ENCODE results near the gene SH3BP4. TPM values are rescaled to one million over a fixed set of nuclear protein-coding genes. Genes with fewer than 3 reads are reported as not detected.

Gene SH3BP4
- total RNA-seq, 1 experiment from 2014 or later: 93.8 TPM

DNA sequence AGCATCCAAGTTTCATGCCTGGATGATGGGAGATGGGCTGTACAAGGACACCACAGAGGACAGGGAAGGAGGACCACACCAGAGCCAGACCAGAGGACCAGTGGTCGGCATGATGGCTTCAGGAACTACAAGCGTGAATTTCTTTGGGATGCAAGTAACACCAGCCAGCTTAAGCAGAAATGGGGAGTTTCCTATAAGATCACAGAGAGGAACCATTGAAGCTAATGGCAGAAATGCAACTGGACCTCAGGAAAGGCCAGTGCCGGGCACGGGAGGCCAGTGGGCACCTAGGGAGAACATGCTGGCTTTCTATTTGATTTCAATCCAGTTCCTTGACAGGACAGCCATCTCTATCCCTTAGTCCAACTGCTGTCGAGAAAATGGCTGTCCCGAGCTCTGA is 145.4 kb downstream of the SH3BP4 start:
- H3K36me3 Mint-ChIP-seq (ENCODE audit: insufficient read depth in 1 of 3, low read depth in 3 of 3): no peaks in the 10 kb centered on the region
- no peak overlapping the region; a peak in 1 of 7 replicates for H3K27ac Mint-ChIP-seq
- H3K23ac ChIP-seq (ENCODE audit: insufficient read length, low read depth, low read length): no peak overlapping the region
- H3K18ac ChIP-seq (ENCODE audit: insufficient read length, low read depth, low read length): no peak overlapping the region
- no peaks in the 10 kb centered on the region for H3K27me3 ChIP-seq (ENCODE audit: insufficient read depth, low read length)
- H3K27me3 Mint-ChIP-seq (ENCODE audit: low read depth): peaks cover 6% of the 10 kb centered on the region
- H3K4me2 ChIP-seq (ENCODE audit: insufficient read depth, insufficient read length, low read length): no peak overlapping the region
- H3K9ac ChIP-seq (ENCODE audit: extremely low read depth, insufficient read length, low read length): no peak overlapping the region
- H3T11ph ChIP-seq (ENCODE audit: low read length): no peak overlapping the region
- no peak overlapping the region for H4K5ac ChIP-seq (ENCODE audit: insufficient read length, low read depth, low read length)
- no peak overlapping the region for H2BK20ac ChIP-seq (ENCODE audit: low read depth, low read length, poor library complexity, severe bottlenecking)
- H2BK12ac ChIP-seq (ENCODE audit: insufficient read length, low read depth, low read length): no peak overlapping the region
- no peak overlapping the region for H3K56ac ChIP-seq (ENCODE audit: insufficient read length, low read depth, low read length)
- no peaks in the 10 kb centered on the region for H4K20me1 ChIP-seq (ENCODE audit: control insufficient read depth, insufficient read depth, insufficient read length)
- H3K4me3 Mint-ChIP-seq: no peak overlapping the region
- H3K79me2 ChIP-seq (ENCODE audit: insufficient read depth, low read length): no peaks in the 10 kb centered on the region
- H2AK5ac ChIP-seq (ENCODE audit: insufficient read length, low read length): no peak overlapping the region
- no peak overlapping the region for H4K8ac ChIP-seq (replicated peaks; ENCODE audit: insufficient read length, low read depth, low read length)
- no peak overlapping the region for H2BK120ac ChIP-seq (ENCODE audit: low read depth, low read length, poor library complexity, severe bottlenecking)
- no peak overlapping the region for H2BK5ac ChIP-seq (ENCODE audit: insufficient read length, low read length)
- H3K4me1 ChIP-seq (ENCODE audit: insufficient read depth, low read length): no peaks in the 10 kb centered on the region
- H3K9me3 Mint-ChIP-seq: no peaks in the 10 kb centered on the region
- H2BK15ac ChIP-seq (ENCODE audit: low read depth, low read length): no peak overlapping the region
- H3K14ac ChIP-seq (ENCODE audit: insufficient read depth, low read length): no peak overlapping the region
- no peak for DNase-seq
- no peak overlapping the region for H4K91ac ChIP-seq (ENCODE audit: insufficient read length, low read depth, low read length)
- no peak overlapping the region for H3K27ac ChIP-seq (ENCODE audit: insufficient read length, low read depth, low read length)
- WGBS (ENCODE audit: extremely low coverage, insufficient read length, low lambda C conversion rate): no CpG with 5 or more reads among the region's 6 CpGs
- H3K23me2 ChIP-seq (ENCODE audit: insufficient read length, low read depth, low read length, poor library complexity, severe bottlenecking): no peaks in the 10 kb centered on the region
- H3K4ac ChIP-seq (ENCODE audit: low read depth, low read length): no peak overlapping the region
- H3K79me1 ChIP-seq (ENCODE audit: insufficient read depth, low read depth, low read length, poor library complexity, severe bottlenecking): no peaks in the 10 kb centered on the region
- no peak for TF ChIP-seq CTCF (conservative IDR thresholded peaks at IDR 0.05)
- peaks cover 5 to 9% of the 10 kb centered on the region in 2 experiments; a peak in 3 of 4 replicates for H3K4me1 Mint-ChIP-seq
- no peak overlapping the region for H2AFZ ChIP-seq (ENCODE audit: low read length)
- H3K9me3 ChIP-seq (ENCODE audit: control insufficient read depth, low read depth, low read length): no peaks in the 10 kb centered on the region
